Islet of Langerhans (tissue), 1 donor: ENCODE data around the gene HSPG2.

Source experiments
- FAIRE-seq: peaks from one replicate; lab custom pipeline; 2011; peaks lifted over from hg19 to GRCh38; lab: Jason Lieb, UNC

The HSPG2 gene

GRCh38 chr1:21879928-21880618 is 57.0 kb downstream of the HSPG2 start:
- FAIRE-seq: no peak

- no peak for FAIRE-seq
Measured at GRCh38 chr1:21878840-21879478, 58.2 kb downstream of the HSPG2 start.

- FAIRE-seq: no peak
Measured at GRCh38 chr1:21878009-21878773, 58.9 kb downstream of the HSPG2 start.

- FAIRE-seq: no peak
Measured at GRCh38 chr1:21876267-21876666, 60.8 kb downstream of the HSPG2 start.

- no peak for FAIRE-seq
Measured at GRCh38 chr1:21875621-21876063, 61.5 kb downstream of the HSPG2 start.

GRCh38 chr1:21874778-21875547 is 62.1 kb downstream of the HSPG2 start:
- FAIRE-seq: no peak

GRCh38 chr1:21874328-21874727 is 62.8 kb downstream of the HSPG2 start:
- no peak for FAIRE-seq

GRCh38 chr1:21873761-21874160 is 63.3 kb downstream of the HSPG2 start:
- no peak for FAIRE-seq

- FAIRE-seq: no peak
Measured at GRCh38 chr1:21873174-21873573, 63.9 kb downstream of the HSPG2 start.

GRCh38 chr1:21872445-21873079 is 64.5 kb downstream of the HSPG2 start:
- FAIRE-seq: no peak

- no peak for FAIRE-seq
Measured at GRCh38 chr1:21871943-21872342, 65.2 kb downstream of the HSPG2 start.

- no peak for FAIRE-seq
Measured at GRCh38 chr1:21870611-21871010, 66.5 kb downstream of the HSPG2 start.

GRCh38 chr1:21869620-21870121 is 67.4 kb downstream of the HSPG2 start:
- no peak for FAIRE-seq

- no peak for FAIRE-seq
Measured at GRCh38 chr1:21868941-21869454, 68.1 kb downstream of the HSPG2 start.

- no peak for FAIRE-seq
Measured at GRCh38 chr1:21868482-21868881, 68.6 kb downstream of the HSPG2 start.

- no peak for FAIRE-seq
Measured at GRCh38 chr1:21867451-21867996, 69.6 kb downstream of the HSPG2 start.

- no peak for FAIRE-seq
Measured at GRCh38 chr1:21866707-21867043, 70.4 kb downstream of the HSPG2 start.

GRCh38 chr1:21865943-21866706 is 71.0 kb downstream of the HSPG2 start:
- FAIRE-seq: no peak

- FAIRE-seq: no peak
Measured at GRCh38 chr1:21865609-21865942, 71.5 kb downstream of the HSPG2 start.

- FAIRE-seq: no peak
Measured at GRCh38 chr1:21864730-21865129, 72.4 kb downstream of the HSPG2 start.

- FAIRE-seq: no peak
Measured at GRCh38 chr1:21863981-21864380, 73.1 kb downstream of the HSPG2 start.
